Endothelial cell of umbilical vein (primary cell): ENCODE data around the gene CBLB. TPM values are rescaled to one million over a fixed set of nuclear protein-coding genes. Genes with fewer than 3 reads are reported as not detected.

ENCODE experiments used
- BruUV-seq: library from RNA; stranded (reverse); fragments of 400-500 nt; replicated peaks from 2 replicates; lab custom pipeline; 2021; lab: Mats Ljungman, UMichigan
- CTCF ChIA-PET: fragments of 300-600, 350-600 bp; sonication (Branson Sonifier 250); formaldehyde crosslinking; loops from one replicate; lab custom pipeline; 2021; ENCODE audit warnings: antibody characterized with exemption, inconsistent platforms; lab: Charles Lee
- POLR2A ChIA-PET: fragments of 300-600, 350-600 bp; sonication (Branson Sonifier 250); formaldehyde crosslinking; loops from one replicate; lab custom pipeline; 2021; ENCODE audit warnings: antibody characterized with exemption, inconsistent platforms; lab: Charles Lee
- DNase-seq: peaks from one replicate; pipeline ENCODE4 v3.0.0-alpha.2; 2011; ENCODE audit warnings: low read depth, low spot score
- FAIRE-seq: peaks from 2 replicates; lab custom pipeline; 2011; peaks lifted over from hg19 to GRCh38; lab: Jason Lieb, UNC
- H2AFZ ChIP-seq: 2 replicates; pipeline ENCODE4 v1.6.0; 2012; ENCODE audit warnings: low read depth, low read length, control low read depth, inconsistent platforms
- H3K27ac ChIP-seq: 2 replicates; pipeline ENCODE4 v1.5.1; 2011; ENCODE audit warnings: low read depth, mild to moderate bottlenecking, control low read depth, low read length, moderate library complexity; ENCODE audit not compliant: insufficient read depth
- H3K27me3 ChIP-seq, 2 experiments: 2 replicates each; pipeline versions ENCODE4 v1.6.0 to v1.6.1; 2011; ENCODE audit warnings: low read length in 2 of 2, mixed read lengths in 1 of 2; ENCODE audit not compliant: control insufficient read depth in 2 of 2, insufficient read depth in 2 of 2
- H3K36me3 ChIP-seq, 2 experiments: 2 replicates in 1 of 2; 3 replicates in 1 of 2; pipeline ENCODE4 v1.5.1; 2011; ENCODE audit warnings: low read length in 2 of 2, mild to moderate bottlenecking in 1 of 2, moderate library complexity in 1 of 2; ENCODE audit not compliant: control insufficient read depth in 2 of 2, insufficient read depth in 2 of 2; ENCODE audit errors: extremely low read depth in 1 of 2
- H3K4me1 ChIP-seq: 3 replicates; pipeline ENCODE4 v1.5.1; 2011; ENCODE audit warnings: mild to moderate bottlenecking, low read length; ENCODE audit not compliant: control insufficient read depth, insufficient read depth; ENCODE audit errors: extremely low read depth
- H3K4me2 ChIP-seq: 2 replicates; pipeline ENCODE4 v1.6.1; 2011; ENCODE audit warnings: low read length, control low read depth, mixed read lengths; ENCODE audit not compliant: insufficient read depth
- H3K4me3 ChIP-seq, 3 experiments: fragments of 200-600 bp in 1 of 3; sonication (generic), shearing (Covaris generic) in 1 of 3; replicated peaks in 1 of 3; 2 replicates each; pipeline ENCODE4 v1.5.1; 2011 to 2016; ENCODE audit warnings: control low read depth in 3 of 3, low read length in 3 of 3, mild to moderate bottlenecking in 2 of 3, inconsistent platforms in 1 of 3, low read depth in 1 of 3, moderate library complexity in 1 of 3; ENCODE audit not compliant: insufficient read depth in 1 of 3
- H3K79me2 ChIP-seq: 2 replicates; pipeline ENCODE4 v1.6.0; 2012; ENCODE audit warnings: low read length, inconsistent platforms; ENCODE audit not compliant: control insufficient read depth, insufficient read depth
- H3K9ac ChIP-seq: replicated peaks from 2 replicates; pipeline ENCODE3; 2011; ENCODE audit warnings: low read length, control low read depth; ENCODE audit not compliant: insufficient read depth; ENCODE audit errors: extremely low read depth
- H3K9me1 ChIP-seq: replicated peaks from 3 replicates; pipeline ENCODE4 v1.6.0; 2011; ENCODE audit warnings: mild to moderate bottlenecking, low read length; ENCODE audit not compliant: control insufficient read depth, insufficient read depth; ENCODE audit errors: extremely low read depth
- H3K9me3 ChIP-seq: replicated peaks from 2 replicates; pipeline ENCODE4 v1.5.1; 2012; ENCODE audit warnings: low read length, inconsistent platforms; ENCODE audit not compliant: control insufficient read depth, insufficient read depth
- H4K20me1 ChIP-seq: replicated peaks from 2 replicates; pipeline ENCODE3; 2011; ENCODE audit warnings: mild to moderate bottlenecking, low read length; ENCODE audit not compliant: control insufficient read depth, insufficient read depth; ENCODE audit errors: extremely low read depth
- EZH2 ChIP-seq: IDR thresholded peaks from 2 replicates; pipeline ENCODE4 v1.6.1; 2012; ENCODE audit warnings: borderline replicate concordance, low read depth, mild to moderate bottlenecking, moderate library complexity, low read length, inconsistent platforms; ENCODE audit not compliant: severe bottlenecking
- FOS ChIP-seq: IDR thresholded peaks from 2 replicates; pipeline ENCODE4 v1.6.1; 2011; ENCODE audit warnings: mild to moderate bottlenecking, low read length, moderate library complexity, borderline replicate concordance; ENCODE audit not compliant: insufficient read depth
- GATA2 ChIP-seq: IDR thresholded peaks from 2 replicates; pipeline ENCODE4 v1.7.0; 2011; ENCODE audit warnings: low read depth, mild to moderate bottlenecking, moderate library complexity, mixed read lengths, low read length; ENCODE audit not compliant: insufficient read length, insufficient read depth
- JUN ChIP-seq: IDR thresholded peaks from 2 replicates; pipeline ENCODE4 v1.6.1; 2011; ENCODE audit warnings: borderline replicate concordance, low read depth; ENCODE audit not compliant: insufficient read length, insufficient read depth
- MYC ChIP-seq: IDR thresholded peaks from one replicate; pipeline ENCODE4 v1.6.1; 2011; ENCODE audit warnings: mild to moderate bottlenecking, low read depth, low read length
- POLR2A ChIP-seq: IDR thresholded peaks from 2 replicates; pipeline ENCODE4 v1.6.1; 2012; ENCODE audit warnings: low read depth, mild to moderate bottlenecking, control low read depth, low read length
- POLR2AphosphoS5 ChIP-seq: IDR thresholded peaks from 2 replicates; pipeline ENCODE4 v1.6.1; 2012; ENCODE audit warnings: low read depth, mild to moderate bottlenecking, control low read depth, low read length, moderate library complexity; ENCODE audit not compliant: insufficient read depth
- dilution Hi-C: fragments of 300-500 bp; cut with MboI; formaldehyde crosslinking; loops from one replicate; pipeline ENCODE4 v1.15.0; 2019; ENCODE audit warnings: low sequenced_read_pairs; ENCODE audit not compliant: extremely low pct_ligation_motif_present
- intact Hi-C: fragments of 100-400 bp; cut with micrococcal nuclease; formaldehyde crosslinking; loops from one replicate; pipeline ENCODE4 v1.10.0; 2022
- polyA plus RNA-seq, 4 experiments: library from polyadenylated mRNA; depleted of rRNA in 3 of 4; stranded (reverse) in 3 of 4; unstranded in 1 of 4; fragments of >200 nt; gene quantifications; 2 replicates each; pipeline versions ENCODE4 v1.2.1 to v1.2.3, GENCODE V29; 2011 to 2012; ENCODE audit warnings: missing spikeins in 1 of 4
- total RNA-seq: library from RNA; stranded (reverse); gene quantifications from 2 replicates; pipeline ENCODE4 v1.2.3, GENCODE V29; 2021
- TF ChIP-seq, protein P1 (sequence below), 2 donors: IDR thresholded peaks; 1 replicate in 1 of 2; 2 replicates in 1 of 2; pipeline ENCODE4 v1.5.1; 2011; ENCODE audit warnings: low read length in 2 of 2, mild to moderate bottlenecking in 2 of 2, moderate library complexity in 2 of 2, control low read depth in 1 of 2, inconsistent platforms in 1 of 2, low read depth in 1 of 2; ENCODE audit not compliant: insufficient read depth in 1 of 2; ENCODE audit errors: extremely low read depth in 1 of 2
- TF ChIP-seq, protein P2 (sequence below): IDR thresholded peaks from 2 replicates; pipeline ENCODE4 v1.6.1; 2011; ENCODE audit not compliant: insufficient read depth, insufficient read length

The CBLB gene
- total and polyA plus RNA-seq, 2 donors (not counting 3 experiments of a cell fraction or from before 2014, with no cell fraction given) = 17.8 to 39.6 TPM

DNA sequence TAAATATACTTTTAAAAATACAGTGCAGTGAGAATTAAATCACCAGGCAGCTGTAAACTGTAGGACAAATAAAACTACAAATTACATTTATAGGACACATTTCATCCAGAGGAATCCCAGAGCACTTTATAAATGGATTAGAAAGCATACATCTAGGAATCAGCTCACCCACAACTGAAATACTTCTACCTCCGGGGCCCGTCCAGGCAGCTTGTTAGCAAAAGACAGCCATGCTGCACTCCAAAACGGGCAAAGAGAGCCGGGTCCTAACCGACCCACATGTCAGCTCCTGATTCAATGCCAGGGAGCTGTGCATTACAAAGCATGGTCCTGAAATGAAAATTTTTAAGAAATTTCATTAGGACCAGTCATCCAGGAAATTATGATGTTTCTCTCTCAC is 234.1 kb downstream of the CBLB start:
- Histone ChIP-seq H3K4me3 (no peak overlapping the region), H3K9me1 (no peaks in the 10 kb centered on the region), H3K9me3 (no peaks in the 10 kb centered on the region), H4K20me1 (no peaks in the 10 kb centered on the region), H3K4me2 (no peak overlapping the region), H3K4me1 (no peaks in the 10 kb centered on the region), H2AFZ (no peak overlapping the region), H3K27me3 (no peaks in the 10 kb centered on the region), H3K79me2 (no peaks in the 10 kb centered on the region), H3K9ac (no peak overlapping the region), H3K36me3 (no peaks in the 10 kb centered on the region), H3K27ac (no peak overlapping the region)
- BruUV-seq = no TSS peak
- CTCF ChIA-PET = interaction anchor here (0.9 to 1.0 kb wide), 2 partner anchors 12 to 33 kb away, joined by 3 to 4 read pairs; no protein-coding TSS in a partner anchor
- no peak for FAIRE-seq
- POLR2A ChIA-PET = interaction anchor here (0.5 kb wide), 1 partner anchor 915 kb away, joined by 3 read pairs; no protein-coding TSS in a partner anchor
- dilution Hi-C loops (no loop called here), intact Hi-C loops (no loop called here)
- no peak for DNase-seq
- TF ChIP-seq MYC (no peak), FOS (no peak), GATA2 (no peak), POLR2AphosphoS5 (no peak), EZH2 (no peak), JUN (no peak), POLR2A (no peak)
- TF ChIP-seq, protein P1, sequence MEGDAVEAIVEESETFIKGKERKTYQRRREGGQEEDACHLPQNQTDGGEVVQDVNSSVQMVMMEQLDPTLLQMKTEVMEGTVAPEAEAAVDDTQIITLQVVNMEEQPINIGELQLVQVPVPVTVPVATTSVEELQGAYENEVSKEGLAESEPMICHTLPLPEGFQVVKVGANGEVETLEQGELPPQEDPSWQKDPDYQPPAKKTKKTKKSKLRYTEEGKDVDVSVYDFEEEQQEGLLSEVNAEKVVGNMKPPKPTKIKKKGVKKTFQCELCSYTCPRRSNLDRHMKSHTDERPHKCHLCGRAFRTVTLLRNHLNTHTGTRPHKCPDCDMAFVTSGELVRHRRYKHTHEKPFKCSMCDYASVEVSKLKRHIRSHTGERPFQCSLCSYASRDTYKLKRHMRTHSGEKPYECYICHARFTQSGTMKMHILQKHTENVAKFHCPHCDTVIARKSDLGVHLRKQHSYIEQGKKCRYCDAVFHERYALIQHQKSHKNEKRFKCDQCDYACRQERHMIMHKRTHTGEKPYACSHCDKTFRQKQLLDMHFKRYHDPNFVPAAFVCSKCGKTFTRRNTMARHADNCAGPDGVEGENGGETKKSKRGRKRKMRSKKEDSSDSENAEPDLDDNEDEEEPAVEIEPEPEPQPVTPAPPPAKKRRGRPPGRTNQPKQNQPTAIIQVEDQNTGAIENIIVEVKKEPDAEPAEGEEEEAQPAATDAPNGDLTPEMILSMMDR (IDR thresholded peaks at IDR 0.05; ENCODE audit: extremely low read depth in 1 of 2, insufficient read depth in 1 of 2, low read depth in 1 of 2, low read length in 2 of 2) = no peak
- TF ChIP-seq, protein P2, sequence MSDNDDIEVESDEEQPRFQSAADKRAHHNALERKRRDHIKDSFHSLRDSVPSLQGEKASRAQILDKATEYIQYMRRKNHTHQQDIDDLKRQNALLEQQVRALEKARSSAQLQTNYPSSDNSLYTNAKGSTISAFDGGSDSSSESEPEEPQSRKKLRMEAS = no peak
